ENCODE measurements around the gene XRCC1. TPM values are rescaled to one million over a fixed set of nuclear protein-coding genes. Genes with fewer than 3 reads are reported as not detected.

The XRCC1 gene
- total RNA-seq, 1 experiment from 2014 or later: 20.1 TPM

DNA sequence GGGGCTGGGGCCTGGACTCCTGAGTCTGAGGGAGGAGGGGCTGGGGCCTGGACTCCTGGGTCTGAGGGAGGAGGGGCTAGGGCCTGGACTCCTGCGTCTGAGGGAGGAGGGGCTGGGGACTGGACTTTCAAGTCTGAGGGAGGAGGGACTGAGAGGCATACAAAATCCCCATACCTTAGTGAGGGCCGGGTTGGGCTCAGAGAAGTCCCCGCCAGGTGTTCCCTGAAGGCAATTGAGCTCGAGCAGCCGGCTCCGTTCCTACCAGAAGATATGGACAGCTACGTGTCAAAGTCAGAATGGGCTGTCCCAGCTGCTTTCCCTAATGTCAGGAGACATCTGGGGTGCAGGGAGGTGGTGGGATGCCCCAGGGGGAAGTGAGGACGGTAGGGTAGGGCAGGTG is 80.2 kb downstream of the XRCC1 start:
- no peaks in the 10 kb centered on the region for H3K9me3 ChIP-seq (ENCODE audit: control insufficient read depth, insufficient read depth, low read depth, low read length)
- CTCF ChIA-PET: no interaction called here
- H3K4me3 ChIP-seq (ENCODE audit: low read depth in 2 of 2, low read length in 2 of 2): no peak overlapping the region
- in situ Hi-C loops (cut with HindIII; ENCODE audit: low pct_unique_long_range_greater_than_20kb, low sequenced_read_pairs) (no loop called here), intact Hi-C loops (cut with micrococcal nuclease; ENCODE audit: unreplicated experiment) (no loop called here)
- TF ChIP-seq SIN3A (IDR thresholded peaks at IDR 0.05; ENCODE audit: borderline replicate concordance, insufficient read depth, low read depth, low read length) (no peak), CTCF (IDR thresholded peaks at IDR 0.05) (no peak), POLR2AphosphoS5 (IDR thresholded peaks at IDR 0.05; ENCODE audit: low read depth, low read length) (no peak), TCF7L2 (IDR thresholded peaks at IDR 0.05; ENCODE audit: low read depth, low read length) (no peak)
- TF ChIP-seq, protein P1, sequence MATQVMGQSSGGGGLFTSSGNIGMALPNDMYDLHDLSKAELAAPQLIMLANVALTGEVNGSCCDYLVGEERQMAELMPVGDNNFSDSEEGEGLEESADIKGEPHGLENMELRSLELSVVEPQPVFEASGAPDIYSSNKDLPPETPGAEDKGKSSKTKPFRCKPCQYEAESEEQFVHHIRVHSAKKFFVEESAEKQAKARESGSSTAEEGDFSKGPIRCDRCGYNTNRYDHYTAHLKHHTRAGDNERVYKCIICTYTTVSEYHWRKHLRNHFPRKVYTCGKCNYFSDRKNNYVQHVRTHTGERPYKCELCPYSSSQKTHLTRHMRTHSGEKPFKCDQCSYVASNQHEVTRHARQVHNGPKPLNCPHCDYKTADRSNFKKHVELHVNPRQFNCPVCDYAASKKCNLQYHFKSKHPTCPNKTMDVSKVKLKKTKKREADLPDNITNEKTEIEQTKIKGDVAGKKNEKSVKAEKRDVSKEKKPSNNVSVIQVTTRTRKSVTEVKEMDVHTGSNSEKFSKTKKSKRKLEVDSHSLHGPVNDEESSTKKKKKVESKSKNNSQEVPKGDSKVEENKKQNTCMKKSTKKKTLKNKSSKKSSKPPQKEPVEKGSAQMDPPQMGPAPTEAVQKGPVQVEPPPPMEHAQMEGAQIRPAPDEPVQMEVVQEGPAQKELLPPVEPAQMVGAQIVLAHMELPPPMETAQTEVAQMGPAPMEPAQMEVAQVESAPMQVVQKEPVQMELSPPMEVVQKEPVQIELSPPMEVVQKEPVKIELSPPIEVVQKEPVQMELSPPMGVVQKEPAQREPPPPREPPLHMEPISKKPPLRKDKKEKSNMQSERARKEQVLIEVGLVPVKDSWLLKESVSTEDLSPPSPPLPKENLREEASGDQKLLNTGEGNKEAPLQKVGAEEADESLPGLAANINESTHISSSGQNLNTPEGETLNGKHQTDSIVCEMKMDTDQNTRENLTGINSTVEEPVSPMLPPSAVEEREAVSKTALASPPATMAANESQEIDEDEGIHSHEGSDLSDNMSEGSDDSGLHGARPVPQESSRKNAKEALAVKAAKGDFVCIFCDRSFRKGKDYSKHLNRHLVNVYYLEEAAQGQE (IDR thresholded peaks at IDR 0.05; ENCODE audit: insufficient read depth in 1 of 2, low read depth in 2 of 2, low read length in 1 of 2): no peak
- no TSS peak for BruUV-seq (replicated peaks)
- H3K27ac ChIP-seq (ENCODE audit: low read length): no peak overlapping the region
- ATAC-seq (no peak), DNase-seq (ENCODE audit: low read depth, low spot score) (no peak)
- no peaks in the 10 kb centered on the region for H3K4me1 ChIP-seq (ENCODE audit: control insufficient read depth, insufficient read depth, low read length)
- POLR2A ChIA-PET: no interaction called here
- H3K27me3 ChIP-seq (ENCODE audit: control insufficient read depth, insufficient read depth, low read length): no peaks in the 10 kb centered on the region
- no peaks in the 10 kb centered on the region for H3K36me3 ChIP-seq (ENCODE audit: control insufficient read depth, insufficient read depth, low read length)

Other genes with a start within 250 kb of the XRCC1 start
- 0.28 TPM for gene CD177, start 221.8 kb downstream of the XRCC1 start, total RNA-seq (2021; ENCODE audit: unreplicated experiment)
- gene TEX101, start 160.6 kb downstream of the XRCC1 start, total RNA-seq (2021; ENCODE audit: unreplicated experiment): not detected
- gene LYPD3, start 109.9 kb downstream of the XRCC1 start, total RNA-seq (2021; ENCODE audit: unreplicated experiment): 0.46 TPM
- gene PHLDB3, start 70.8 kb downstream of the XRCC1 start, total RNA-seq (2021; ENCODE audit: unreplicated experiment): 6.7 TPM
- 15.6 TPM for gene ETHE1, start 48.3 kb downstream of the XRCC1 start, total RNA-seq (2021; ENCODE audit: unreplicated experiment)
- 1.9 TPM for gene ZNF575, start 42.3 kb downstream of the XRCC1 start, total RNA-seq (2021; ENCODE audit: unreplicated experiment)
- gene PINLYP, start 274 bp upstream of the XRCC1 start, total RNA-seq (2021; ENCODE audit: unreplicated experiment): 0.21 TPM
- 20.4 TPM for gene IRGQ, start 20.6 kb upstream of the XRCC1 start, total RNA-seq (2021; ENCODE audit: unreplicated experiment)
- 14.1 TPM for gene ZNF576, start 21.1 kb upstream of the XRCC1 start, total RNA-seq (2021; ENCODE audit: unreplicated experiment)
- 0.10 TPM for gene SRRM5, start 36.6 kb upstream of the XRCC1 start, total RNA-seq (2021; ENCODE audit: unreplicated experiment)
- 45.6 TPM for gene ZNF428, start 44.1 kb upstream of the XRCC1 start, total RNA-seq (2021; ENCODE audit: unreplicated experiment)
- gene CADM4, start 64.3 kb upstream of the XRCC1 start, total RNA-seq (2021; ENCODE audit: unreplicated experiment): 2.7 TPM
- gene PLAUR, start 94.6 kb upstream of the XRCC1 start, total RNA-seq (2021; ENCODE audit: unreplicated experiment): 5.3 TPM
- gene IRGC, start 140.5 kb upstream of the XRCC1 start, total RNA-seq (2021; ENCODE audit: unreplicated experiment): not detected
- gene SMG9, start 179.4 kb upstream of the XRCC1 start, total RNA-seq (2021; ENCODE audit: unreplicated experiment): 49.9 TPM
- 29.7 TPM for gene KCNN4, start 205.4 kb upstream of the XRCC1 start, total RNA-seq (2021; ENCODE audit: unreplicated experiment)
- gene LYPD5, start 226.9 kb upstream of the XRCC1 start, total RNA-seq (2021; ENCODE audit: unreplicated experiment): 0.87 TPM